Suppressor macrophage treated with lipopolysaccharide for 4 hours (primary cell): Measurements from ENCODE around the gene BRD7.
A peak's percentile ranks its signal among the peaks of the same experiment; 100 is the strongest.
"Not testable (repeated sequence)": the region's sequence is repeated elsewhere in the genome, so short reads cannot be mapped to it uniquely, and the experiment has no call there.

Experiments
- DNase-seq: peaks from one replicate; pipeline ENCODE4 v3.0.0-alpha.2; 2020

BRD7 gene

DNA sequence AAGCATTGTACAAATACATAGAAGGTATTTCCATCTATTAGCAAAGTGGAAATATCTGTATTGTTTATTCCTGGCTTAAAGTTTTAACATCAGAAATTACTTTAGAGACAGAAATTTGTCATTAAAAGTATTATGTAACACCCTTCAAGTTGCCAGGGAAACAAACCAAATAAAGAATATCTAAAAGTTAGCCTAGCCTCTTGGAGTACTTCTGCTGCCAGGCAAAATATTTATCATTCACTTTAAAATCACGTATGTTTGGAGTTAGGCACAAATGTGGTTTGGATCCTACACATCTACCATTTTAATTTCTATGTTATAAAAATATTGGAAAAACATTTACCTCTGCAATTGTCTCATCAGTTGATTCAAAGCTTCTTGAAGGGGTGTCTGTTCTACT lies 14.7 kb downstream of the BRD7 start:
- DNase-seq, result no peak

GRCh38 chr16:50351952-50352351 lies 16.8 kb downstream of the BRD7 start:
- no peak for DNase-seq

DNA sequence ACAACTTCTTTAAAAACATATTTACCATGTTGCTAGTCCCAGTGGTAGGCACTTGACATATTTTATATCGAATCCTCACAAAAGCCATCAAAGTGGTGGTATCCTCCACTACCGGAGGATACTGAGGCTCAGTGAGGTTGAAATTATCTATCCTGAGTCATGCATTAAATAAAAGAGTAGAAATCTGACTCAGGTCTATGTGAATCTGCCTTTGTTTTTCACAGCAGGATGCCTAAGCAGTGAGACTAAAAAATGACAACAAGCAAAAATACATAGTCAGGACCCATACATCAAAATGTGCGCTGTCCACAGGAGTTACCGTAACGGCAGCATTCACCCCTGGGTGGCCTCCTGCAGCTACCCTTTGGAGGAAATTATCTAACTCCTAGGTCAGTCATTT lies 17.7 kb downstream of the BRD7 start:
- DNase-seq, result no peak

DNA sequence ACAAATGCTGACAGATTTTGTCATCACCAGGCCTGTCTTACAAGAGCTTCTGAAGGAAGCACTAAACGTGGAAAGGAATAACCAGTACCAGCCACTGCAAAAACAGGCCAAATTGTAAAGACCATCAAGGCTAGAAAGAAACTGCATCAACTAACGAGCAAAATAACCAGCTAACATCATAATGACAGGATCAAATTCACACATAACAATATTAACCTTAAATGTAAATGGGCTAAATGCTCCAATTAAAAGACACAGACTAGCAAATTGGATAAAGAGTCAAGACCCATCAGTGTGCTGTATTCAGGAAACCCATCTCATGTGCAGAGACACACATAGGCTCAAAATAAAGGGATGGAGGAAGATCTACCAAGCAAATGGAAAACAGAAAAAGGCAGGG lies 23.6 kb downstream of the BRD7 start:
- DNase-seq, result not testable (repeated sequence)

- DNase-seq, result not testable (repeated sequence)
Observed at GRCh38 chr16:50343566-50343965, 25.2 kb downstream of the BRD7 start.

GRCh38 chr16:50340578-50340977 lies 28.2 kb downstream of the BRD7 start:
- no peak for DNase-seq

- DNase-seq, result no peak
Observed at GRCh38 chr16:50338371-50339231, 30.2 kb downstream of the BRD7 start.

- DNase-seq, result no peak
Observed at GRCh38 chr16:50336884-50337283, 31.9 kb downstream of the BRD7 start.

DNA sequence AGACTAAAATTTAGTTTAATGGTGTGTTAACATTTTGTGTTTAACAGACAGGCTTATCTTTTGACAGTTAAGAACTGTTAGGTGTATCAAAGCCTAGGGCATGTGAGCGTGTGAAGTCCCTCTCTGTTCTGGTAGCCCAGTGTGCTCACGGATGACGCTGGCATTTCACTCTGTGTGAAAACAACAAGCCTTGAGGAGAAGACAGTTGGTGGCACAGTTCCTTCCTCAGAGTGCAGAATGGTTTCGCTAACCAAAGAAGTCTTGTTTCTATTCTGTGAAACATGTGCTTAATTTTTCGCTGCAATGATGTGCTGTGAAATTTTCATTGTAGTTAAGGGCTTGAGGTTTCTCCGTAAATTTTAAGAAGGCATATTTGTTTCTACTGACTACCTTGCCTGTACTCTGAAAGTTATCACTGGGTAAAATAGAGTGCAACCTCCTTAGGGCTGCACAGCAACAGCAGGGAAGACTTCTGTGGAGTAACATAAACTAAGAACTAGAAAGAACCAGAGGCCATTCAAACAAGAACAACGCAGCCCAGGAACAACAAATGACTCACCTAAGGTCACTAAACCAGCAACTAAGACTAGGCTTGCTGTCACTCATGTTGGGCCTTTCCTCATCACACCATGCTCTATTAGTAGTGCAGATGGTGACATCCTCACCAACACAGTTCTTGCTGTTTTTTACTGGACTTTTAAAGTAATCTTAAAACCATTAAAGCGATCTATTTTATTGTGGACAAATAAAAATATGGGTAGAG lies 33.4 kb downstream of the BRD7 start:
- peak; percentile 24 for DNase-seq

DNA sequence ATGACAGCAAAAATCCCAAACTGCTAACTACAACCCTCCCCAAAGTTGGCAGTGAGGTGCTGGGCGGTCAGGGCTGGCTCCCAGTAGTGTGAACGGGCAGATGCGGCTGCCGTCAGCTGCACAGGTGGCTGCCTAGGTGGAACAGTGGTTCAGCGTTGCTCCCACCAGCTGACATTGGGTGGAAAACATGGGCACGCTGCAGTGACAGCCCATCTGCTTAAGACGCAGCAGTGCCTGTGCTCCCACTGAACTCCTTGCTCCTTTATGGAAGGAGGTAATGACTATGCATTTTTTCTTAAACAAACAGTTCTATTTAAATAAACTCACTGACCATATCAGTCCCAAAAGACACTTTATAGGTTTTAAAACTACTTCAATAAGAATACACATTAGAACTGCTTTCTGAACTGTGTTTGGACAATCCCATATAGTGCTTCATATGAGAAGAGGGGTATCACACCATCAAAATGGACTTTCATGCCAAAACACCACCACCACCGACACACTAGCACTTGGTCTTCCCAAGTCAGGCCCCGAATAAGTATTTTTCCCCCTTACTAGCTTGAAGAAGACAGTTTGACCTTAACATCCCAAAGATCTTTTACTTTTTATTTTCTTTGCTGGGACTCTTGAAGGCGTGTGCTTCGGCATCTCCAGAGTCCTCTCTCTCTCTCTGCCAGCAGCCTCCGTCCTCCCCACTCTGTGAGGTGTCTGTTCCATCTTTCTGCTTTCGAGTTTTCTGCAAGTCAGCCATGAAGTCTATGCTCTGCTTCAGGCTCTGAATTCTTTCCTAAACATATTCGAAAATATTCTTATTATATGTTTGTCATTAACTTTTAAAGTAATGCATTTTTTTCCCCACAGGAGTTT lies 34.4 kb downstream of the BRD7 start:
- DNase-seq, result no peak

DNA sequence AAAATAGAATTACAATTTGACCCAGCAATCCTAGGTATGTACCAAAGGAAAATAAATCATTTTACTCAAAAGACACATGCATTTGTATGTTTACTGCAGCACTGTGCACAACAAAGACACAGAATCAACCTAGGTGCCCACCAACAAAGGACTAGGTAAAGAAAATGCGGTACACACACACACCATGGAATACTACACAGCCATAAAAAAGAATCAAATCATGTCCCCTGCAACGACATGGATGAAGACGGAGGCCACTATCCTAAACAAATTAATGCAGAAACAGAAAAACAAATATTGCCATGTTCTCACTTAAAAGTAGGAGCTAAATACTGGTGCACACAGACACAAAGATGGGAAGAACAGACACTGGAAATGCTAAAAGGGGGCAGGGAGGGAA lies 36.2 kb downstream of the BRD7 start:
- DNase-seq, result no peak

GRCh38 chr16:50331570-50331969 lies 37.2 kb downstream of the BRD7 start:
- DNase-seq, result no peak

DNA sequence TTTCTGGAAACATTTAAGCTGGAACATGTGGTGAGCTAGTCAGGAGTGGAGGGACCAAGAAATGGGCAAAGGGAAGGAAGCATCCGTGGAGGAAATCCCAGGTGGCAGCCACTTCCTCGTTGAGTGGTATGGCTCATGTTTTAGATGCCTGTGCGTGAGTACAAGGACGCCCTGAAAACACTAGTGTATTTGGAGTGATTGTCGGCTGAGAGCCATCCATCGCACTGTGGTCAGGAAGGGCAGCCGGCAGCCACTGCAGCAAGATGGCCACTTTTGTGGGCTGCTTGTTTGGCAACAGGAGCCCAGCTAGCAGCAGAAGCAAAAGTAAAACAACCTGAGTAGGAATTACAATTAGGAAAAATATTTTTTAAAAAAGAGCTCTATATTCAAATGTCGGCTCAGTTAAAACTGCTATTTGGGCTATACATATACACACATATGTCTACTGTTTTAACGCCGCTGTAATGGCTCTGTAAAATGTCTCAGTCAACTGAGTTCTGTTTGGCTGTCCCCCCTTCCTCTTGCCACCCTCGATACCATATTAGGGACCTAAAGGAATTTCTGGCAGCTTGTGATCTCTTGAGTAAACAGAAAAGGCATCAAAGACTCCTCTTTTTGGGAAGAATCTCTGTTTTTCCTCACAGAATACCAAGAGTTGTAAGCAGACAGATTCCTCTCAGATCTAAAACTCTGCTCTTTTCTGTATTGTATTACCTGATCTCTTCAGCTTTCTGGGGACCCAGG lies 39.2 kb downstream of the BRD7 start:
- no peak for DNase-seq

GRCh38 chr16:50326835-50327465 lies 41.8 kb downstream of the BRD7 start:
- DNase-seq, result peak; percentile 40

DNA sequence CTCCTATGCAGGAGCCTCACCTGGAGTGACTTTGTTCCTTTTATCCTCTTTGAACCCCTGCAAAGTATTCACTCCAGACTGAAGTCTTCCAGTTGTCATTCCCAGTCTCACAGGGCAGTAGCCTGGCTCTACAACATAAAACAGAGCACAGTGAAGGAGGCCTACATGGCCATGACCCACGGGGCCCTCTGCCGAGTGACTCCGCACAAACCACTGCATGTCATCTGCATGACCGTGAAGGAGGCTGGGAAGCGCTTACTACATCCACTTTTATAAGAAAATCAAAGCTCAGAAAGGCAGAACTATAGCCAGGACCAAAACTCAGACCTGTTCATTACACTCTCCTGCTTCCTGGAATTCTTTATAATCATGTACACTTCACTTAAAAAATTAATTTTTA lies 42.5 kb downstream of the BRD7 start:
- DNase-seq, result no peak

GRCh38 chr16:50324345-50324744 lies 44.4 kb downstream of the BRD7 start:
- DNase-seq, result no peak

- DNase-seq, result peak; percentile 22
Observed at GRCh38 chr16:50323335-50324011, 45.3 kb downstream of the BRD7 start.

GRCh38 chr16:50322333-50322732 lies 46.5 kb downstream of the BRD7 start:
- no peak for DNase-seq

GRCh38 chr16:50320310-50320709 lies 48.5 kb downstream of the BRD7 start:
- DNase-seq, result no peak

- no peak for DNase-seq
Observed at GRCh38 chr16:50318796-50319578, 49.8 kb downstream of the BRD7 start.
